Left ventricle myocardium inferior (tissue), 1 donor: ENCODE data around the gene DRC1. TPM values are rescaled to one million over a fixed set of nuclear protein-coding genes. Genes with fewer than 3 reads are reported as not detected.

Experiments
- DNase-seq: peaks from one replicate; pipeline ENCODE4 v3.0.0-alpha.2; 2020
- H3K27ac ChIP-seq: fragments of 200-600 bp; replicated peaks from 2 replicates; pipeline ENCODE4 v1.8.0; 2021
- H3K27me3 ChIP-seq: fragments of 200-600 bp; 2 replicates; pipeline ENCODE4 v1.8.0; 2021; ENCODE audit warnings: low read depth
- H3K36me3 ChIP-seq: fragments of 200-600 bp; 2 replicates; pipeline ENCODE4 v1.8.0; 2021
- H3K4me1 ChIP-seq: fragments of 200-600 bp; 2 replicates; pipeline ENCODE4 v1.8.0; 2021
- H3K4me3 ChIP-seq: fragments of 200-600 bp; 2 replicates; pipeline ENCODE4 v1.8.0; 2021; ENCODE audit warnings: mild to moderate bottlenecking, moderate library complexity
- H3K9me3 ChIP-seq: fragments of 200-600 bp; replicated peaks from 2 replicates; pipeline ENCODE4 v1.8.0; 2021
- CTCF ChIP-seq: fragments of 200-600 bp; IDR thresholded peaks from 2 replicates; pipeline ENCODE4 v1.8.0; 2021; ENCODE audit warnings: antibody characterized with exemption, mild to moderate bottlenecking, borderline replicate concordance
- intact Hi-C: fragments of 100-400 bp; cut with micrococcal nuclease; formaldehyde crosslinking; loops from one replicate; pipeline ENCODE4 v1.11.0; 2022
- total RNA-seq: library from RNA; stranded (reverse); fragmentation: NEBNext Ultra II Directional; extraction: Animal tissue kit (Norgen Biotek cat#: 25700); gene quantifications from one replicate; pipeline ENCODE4 v1.2.1, GENCODE V29; 2021
- donor health status: DM: no; HTN: yes; CAD: no; lungs with severe emphysema.

DRC1 gene
- total RNA-seq, 1 donor from 2014 or later, result not detected

GRCh38 chr2:26478366-26478765 is 76.6 kb downstream of the DRC1 start:
- H3K27ac ChIP-seq, result no peak overlapping the region
- intact Hi-C loops, result no loop called here
- no peaks in the 10 kb centered on the region for H3K9me3 ChIP-seq
- no peak for DNase-seq
- no peaks in the 10 kb centered on the region for H3K36me3 ChIP-seq
- no peak for TF ChIP-seq CTCF
- peaks cover 16% of the 10 kb centered on the region for H3K4me1 ChIP-seq
- H3K27me3 ChIP-seq, result no peaks in the 10 kb centered on the region
- no peak overlapping the region for H3K4me3 ChIP-seq

GRCh38 chr2:26479131-26479788 is 77.5 kb downstream of the DRC1 start:
- intact Hi-C loops, result no loop called here
- H3K9me3 ChIP-seq, result no peaks in the 10 kb centered on the region
- H3K4me1 ChIP-seq, result peaks cover 25% of the 10 kb centered on the region
- no peak for DNase-seq
- no peak overlapping the region for H3K27ac ChIP-seq
- no peaks in the 10 kb centered on the region for H3K36me3 ChIP-seq
- no peak overlapping the region for H3K4me3 ChIP-seq
- TF ChIP-seq CTCF, result no peak
- no peaks in the 10 kb centered on the region for H3K27me3 ChIP-seq

- no peak for TF ChIP-seq CTCF
- no peak overlapping the region for H3K4me3 ChIP-seq
- H3K27ac ChIP-seq, result no peak overlapping the region
- H3K36me3 ChIP-seq, result no peaks in the 10 kb centered on the region
- H3K4me1 ChIP-seq, result peaks cover 31% of the 10 kb centered on the region
- H3K9me3 ChIP-seq, result no peaks in the 10 kb centered on the region
- no peak for DNase-seq
- intact Hi-C loops, result no loop called here
- no peaks in the 10 kb centered on the region for H3K27me3 ChIP-seq
Measured at GRCh38 chr2:26479789-26480565, 78.3 kb downstream of the DRC1 start.

GRCh38 chr2:26480566-26481423 is 79.1 kb downstream of the DRC1 start:
- Histone ChIP-seq H3K27ac (no peak overlapping the region), H3K4me1 (peaks cover 31% of the 10 kb centered on the region), H3K36me3 (no peaks in the 10 kb centered on the region), H3K4me3 (no peak overlapping the region), H3K27me3 (no peaks in the 10 kb centered on the region), H3K9me3 (no peaks in the 10 kb centered on the region)
- no peak for DNase-seq
- intact Hi-C loops, result no loop called here
- no peak for TF ChIP-seq CTCF

- no peak for TF ChIP-seq CTCF
- Histone ChIP-seq H3K27me3 (no peaks in the 10 kb centered on the region), H3K27ac (no peak overlapping the region), H3K4me3 (no peak overlapping the region), H3K36me3 (no peaks in the 10 kb centered on the region), H3K4me1 (peaks cover 31% of the 10 kb centered on the region), H3K9me3 (no peaks in the 10 kb centered on the region)
- no peak for DNase-seq
- intact Hi-C loops, result no loop called here
Measured at GRCh38 chr2:26481706-26482105, 80.0 kb downstream of the DRC1 start.
